ENCODE results near the gene SCLY. TPM values are rescaled to one million over a fixed set of nuclear protein-coding genes. Genes with fewer than 3 reads are reported as not detected.
A peak's percentile ranks its signal among the peaks of the same experiment; 100 is the strongest.

Gene SCLY
- total RNA-seq (2012; rRNA removed): 14.2 and 18.0 TPM in 2 replicates

DNA sequence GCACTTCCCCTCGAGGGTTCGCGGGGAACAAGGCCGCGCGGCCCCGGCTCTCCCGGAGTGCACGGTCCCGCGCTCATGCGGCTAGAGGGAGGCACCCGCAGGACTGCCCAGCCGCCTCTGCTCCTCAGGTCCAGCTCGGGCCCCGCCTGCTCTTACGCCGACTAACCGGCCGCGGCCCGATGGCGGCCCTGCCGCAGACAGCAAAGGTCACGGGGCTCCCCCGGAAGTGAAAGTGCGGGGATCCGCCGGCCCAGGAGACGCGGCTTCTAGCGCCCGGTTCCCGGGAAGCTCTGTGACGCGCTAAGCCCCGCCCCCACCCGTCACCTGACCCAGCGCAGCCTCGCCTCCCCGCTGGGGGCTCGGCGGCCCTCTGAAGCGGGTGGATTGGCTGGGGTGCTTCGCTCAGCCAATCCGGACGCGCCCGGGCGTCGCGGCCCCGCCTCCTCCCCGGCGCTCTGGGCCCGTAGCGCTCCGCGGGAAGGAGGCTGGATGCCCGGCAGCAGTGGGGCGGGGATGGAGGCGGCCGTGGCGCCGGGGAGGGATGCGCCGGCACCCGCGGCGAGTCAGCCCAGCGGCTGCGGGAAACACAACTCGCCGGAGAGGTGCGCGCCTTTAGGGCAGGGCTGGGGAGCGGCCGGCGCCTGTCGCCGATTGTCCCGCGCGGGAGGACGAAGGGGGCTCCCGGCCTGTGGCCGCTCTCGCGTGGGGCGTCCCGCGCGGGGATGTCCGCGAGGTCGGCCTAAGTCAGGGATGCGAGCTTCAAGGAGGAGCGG, at the start of gene SCLY:
Gene SCLY, plus strand, starts transcription at position 460 of the 773 bp plus-strand sequence. Its CDS starts 54 bp downstream, at position 514.
- H3K4me1 ChIP-seq (ENCODE audit: control insufficient read depth, insufficient read depth, low read length): peaks cover 11% of the 10 kb centered on the region
- peak within 1 kb of the TSS; percentile 81 for H3K4me3 ChIP-seq (ENCODE audit: low read length)
- no peaks in the 10 kb centered on the region for H3K27me3 ChIP-seq (ENCODE audit: control insufficient read depth, insufficient read depth, low read length)
- peak within 1 kb of the TSS; percentile 98 for H3K4me2 ChIP-seq (ENCODE audit: low read length)
- peak within 1 kb of the TSS; percentile 94 for H3K9ac ChIP-seq (ENCODE audit: low read depth, low read length)
- no peaks in the 10 kb centered on the region for H3K9me3 ChIP-seq (replicated peaks; ENCODE audit: low read length)
- no peaks in the 10 kb centered on the region for H3K36me3 ChIP-seq (ENCODE audit: insufficient read depth, low read length)

- Histone ChIP-seq H3K27me3 (ENCODE audit: control insufficient read depth, insufficient read depth, low read length) (no peaks in the 10 kb centered on the region), H3K4me1 (ENCODE audit: control insufficient read depth, insufficient read depth, low read length) (no peaks in the 10 kb centered on the region), H3K9me3 (replicated peaks; ENCODE audit: low read length) (no peaks in the 10 kb centered on the region), H3K9ac (ENCODE audit: low read depth, low read length) (no peak overlapping the region), H3K36me3 (ENCODE audit: insufficient read depth, low read length) (peaks cover 16% of the 10 kb centered on the region), H3K4me3 (ENCODE audit: low read length) (no peak overlapping the region), H3K4me2 (ENCODE audit: low read length) (no peak overlapping the region)
Observed at GRCh38 chr2:238013806-238014205, 47.0 kb upstream of the SCLY start.

- Histone ChIP-seq H3K36me3 (ENCODE audit: insufficient read depth, low read length) (peaks cover 17% of the 10 kb centered on the region), H3K4me3 (ENCODE audit: low read length) (no peak overlapping the region), H3K9ac (ENCODE audit: low read depth, low read length) (no peak overlapping the region), H3K4me2 (ENCODE audit: low read length) (no peak overlapping the region), H3K9me3 (replicated peaks; ENCODE audit: low read length) (no peaks in the 10 kb centered on the region), H3K27me3 (ENCODE audit: control insufficient read depth, insufficient read depth, low read length) (no peaks in the 10 kb centered on the region), H3K4me1 (ENCODE audit: control insufficient read depth, insufficient read depth, low read length) (peaks cover 9% of the 10 kb centered on the region)
Observed at GRCh38 chr2:238015705-238016104, 45.1 kb upstream of the SCLY start.

DNA sequence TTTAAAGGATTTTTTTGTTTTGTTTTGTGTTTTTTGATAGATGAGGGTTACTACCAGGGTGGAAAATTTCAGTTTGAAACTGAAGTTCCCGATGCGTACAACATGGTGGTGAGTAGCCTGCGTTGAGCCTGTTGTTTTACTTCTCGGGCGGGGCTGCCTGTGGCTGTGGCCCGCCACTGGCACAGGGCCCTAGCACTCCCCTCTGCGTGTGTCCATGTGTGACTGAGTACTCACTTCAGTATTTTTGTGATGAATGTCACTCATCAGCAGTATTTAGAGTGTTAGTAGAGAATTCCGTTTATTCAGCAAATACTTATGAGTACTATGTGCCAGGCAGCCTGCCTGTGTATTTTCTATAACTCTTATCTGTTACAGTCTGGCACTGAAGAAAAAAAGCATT, 44.3 kb upstream of the SCLY start:
- no peak overlapping the region for H3K9ac ChIP-seq (ENCODE audit: low read depth, low read length)
- no peak overlapping the region for H3K4me3 ChIP-seq (ENCODE audit: low read length)
- no peaks in the 10 kb centered on the region for H3K27me3 ChIP-seq (ENCODE audit: control insufficient read depth, insufficient read depth, low read length)
- H3K36me3 ChIP-seq (ENCODE audit: insufficient read depth, low read length): peaks cover 15% of the 10 kb centered on the region
- peaks cover 9% of the 10 kb centered on the region for H3K4me1 ChIP-seq (ENCODE audit: control insufficient read depth, insufficient read depth, low read length)
- no peaks in the 10 kb centered on the region for H3K9me3 ChIP-seq (replicated peaks; ENCODE audit: low read length)
- no peak overlapping the region for H3K4me2 ChIP-seq (ENCODE audit: low read length)

DNA sequence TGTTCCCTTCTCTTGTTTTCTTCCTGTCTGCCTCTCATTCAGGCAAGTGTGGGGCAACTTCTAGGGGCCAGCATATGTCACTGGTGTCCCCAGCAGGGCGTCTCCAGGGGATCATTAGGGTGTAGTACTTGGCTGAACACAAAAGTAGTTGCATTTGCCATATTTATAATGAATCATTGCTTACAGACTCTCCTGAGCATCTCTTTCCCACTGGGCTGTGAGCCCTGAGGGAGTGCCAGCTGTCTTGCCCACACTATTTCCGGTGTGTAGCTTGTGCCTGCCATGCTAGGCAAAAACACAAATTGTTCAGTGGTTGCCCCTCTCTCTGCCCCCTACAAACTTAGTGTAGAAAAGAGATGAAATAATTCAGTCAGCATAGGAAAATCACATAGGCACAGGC, 40.8 kb upstream of the SCLY start:
- Histone ChIP-seq H3K4me2 (ENCODE audit: low read length) (no peak overlapping the region), H3K9ac (ENCODE audit: low read depth, low read length) (no peak overlapping the region), H3K4me3 (ENCODE audit: low read length) (peak overlapping the region; percentile 21), H3K4me1 (ENCODE audit: control insufficient read depth, insufficient read depth, low read length) (peaks cover 9% of the 10 kb centered on the region), H3K9me3 (replicated peaks; ENCODE audit: low read length) (no peaks in the 10 kb centered on the region), H3K27me3 (ENCODE audit: control insufficient read depth, insufficient read depth, low read length) (no peaks in the 10 kb centered on the region), H3K36me3 (ENCODE audit: insufficient read depth, low read length) (peaks cover 15% of the 10 kb centered on the region)

GRCh38 chr2:238020816-238021215, 40.0 kb upstream of the SCLY start:
- Histone ChIP-seq H3K4me3 (ENCODE audit: low read length) (no peak overlapping the region), H3K36me3 (ENCODE audit: insufficient read depth, low read length) (peaks cover 15% of the 10 kb centered on the region), H3K9me3 (replicated peaks; ENCODE audit: low read length) (no peaks in the 10 kb centered on the region), H3K4me1 (ENCODE audit: control insufficient read depth, insufficient read depth, low read length) (peaks cover 9% of the 10 kb centered on the region), H3K9ac (ENCODE audit: low read depth, low read length) (no peak overlapping the region), H3K27me3 (ENCODE audit: control insufficient read depth, insufficient read depth, low read length) (no peaks in the 10 kb centered on the region), H3K4me2 (ENCODE audit: low read length) (no peak overlapping the region)

- peaks cover 15% of the 10 kb centered on the region for H3K36me3 ChIP-seq (ENCODE audit: insufficient read depth, low read length)
- no peaks in the 10 kb centered on the region for H3K27me3 ChIP-seq (ENCODE audit: control insufficient read depth, insufficient read depth, low read length)
Observed at GRCh38 chr2:238021327-238021726, 39.5 kb upstream of the SCLY start.

DNA sequence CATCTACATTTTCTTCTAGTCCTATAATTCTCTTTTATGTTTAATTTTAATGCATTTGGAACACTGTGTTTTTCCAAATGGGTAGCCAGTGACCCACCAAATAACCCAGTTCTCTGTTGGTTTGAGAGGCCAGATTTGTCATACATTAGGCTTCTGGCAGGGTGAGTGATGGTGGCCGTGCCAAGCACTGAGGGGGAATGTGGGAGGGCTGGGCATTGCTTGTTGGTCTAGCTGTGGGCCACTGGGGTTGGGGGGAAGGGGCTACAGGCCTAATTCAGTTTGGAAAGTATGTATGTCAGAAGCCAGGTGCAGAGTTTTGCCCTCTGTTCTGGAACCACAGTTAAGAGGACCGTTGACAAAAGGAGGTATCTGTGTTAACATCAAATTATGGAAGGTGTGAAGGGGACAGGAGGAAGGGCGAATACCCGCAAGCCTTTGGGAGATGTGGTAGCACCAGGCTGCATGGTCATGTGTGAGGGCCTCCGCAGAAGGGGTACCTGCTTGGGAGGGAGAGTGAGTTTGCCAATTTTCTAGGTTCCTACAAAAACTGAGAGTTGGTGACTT, 38.1 kb upstream of the SCLY start:
- Histone ChIP-seq H3K27me3 (ENCODE audit: control insufficient read depth, insufficient read depth, low read length) (no peaks in the 10 kb centered on the region), H3K4me1 (ENCODE audit: control insufficient read depth, insufficient read depth, low read length) (peaks cover 9% of the 10 kb centered on the region), H3K36me3 (ENCODE audit: insufficient read depth, low read length) (peaks cover 21% of the 10 kb centered on the region), H3K4me3 (ENCODE audit: low read length) (no peak overlapping the region), H3K9me3 (replicated peaks; ENCODE audit: low read length) (no peaks in the 10 kb centered on the region), H3K9ac (ENCODE audit: low read depth, low read length) (no peak overlapping the region), H3K4me2 (ENCODE audit: low read length) (no peak overlapping the region)

More at GRCh38 chr2:238021327-238021726, 39.5 kb upstream of the SCLY start:
- Histone ChIP-seq H3K4me1 (ENCODE audit: control insufficient read depth, insufficient read depth, low read length) (peaks cover 9% of the 10 kb centered on the region), H3K4me3 (ENCODE audit: low read length) (no peak overlapping the region), H3K4me2 (ENCODE audit: low read length) (no peak overlapping the region), H3K9me3 (replicated peaks; ENCODE audit: low read length) (no peaks in the 10 kb centered on the region), H3K9ac (ENCODE audit: low read depth, low read length) (no peak overlapping the region)

- H3K4me2 ChIP-seq (ENCODE audit: low read length): no peak overlapping the region
- H3K4me1 ChIP-seq (ENCODE audit: control insufficient read depth, insufficient read depth, low read length): peaks cover 9% of the 10 kb centered on the region
- H3K9me3 ChIP-seq (replicated peaks; ENCODE audit: low read length): no peaks in the 10 kb centered on the region
- H3K36me3 ChIP-seq (ENCODE audit: insufficient read depth, low read length): peaks cover 18% of the 10 kb centered on the region
- H3K9ac ChIP-seq (ENCODE audit: low read depth, low read length): no peak overlapping the region
- H3K4me3 ChIP-seq (ENCODE audit: low read length): no peak overlapping the region
- H3K27me3 ChIP-seq (ENCODE audit: control insufficient read depth, insufficient read depth, low read length): no peaks in the 10 kb centered on the region
Observed at GRCh38 chr2:238023608-238024007, 37.2 kb upstream of the SCLY start.

DNA sequence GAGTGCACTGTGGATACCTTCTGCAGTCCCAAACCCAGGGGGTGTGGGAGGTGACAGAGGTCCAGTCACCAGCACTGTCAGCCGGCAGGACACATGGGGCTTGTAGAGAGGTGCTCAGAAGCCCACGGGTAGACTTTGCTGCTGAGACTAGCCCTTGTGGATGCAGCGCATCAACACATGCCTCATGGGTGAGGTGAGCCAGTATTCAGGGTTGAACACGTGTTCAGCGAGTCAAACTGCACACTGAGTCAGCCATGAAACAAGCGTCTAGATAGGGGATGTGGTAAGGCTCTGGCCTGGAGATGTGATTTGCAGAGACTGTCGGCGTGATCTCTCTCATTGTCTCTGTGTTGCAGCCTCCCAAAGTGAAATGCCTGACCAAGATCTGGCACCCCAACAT, 35.8 kb upstream of the SCLY start:
- H3K9ac ChIP-seq (ENCODE audit: low read depth, low read length): no peak overlapping the region
- no peaks in the 10 kb centered on the region for H3K9me3 ChIP-seq (replicated peaks; ENCODE audit: low read length)
- no peaks in the 10 kb centered on the region for H3K27me3 ChIP-seq (ENCODE audit: control insufficient read depth, insufficient read depth, low read length)
- peaks cover 21% of the 10 kb centered on the region for H3K36me3 ChIP-seq (ENCODE audit: insufficient read depth, low read length)
- peaks cover 3% of the 10 kb centered on the region for H3K4me1 ChIP-seq (ENCODE audit: control insufficient read depth, insufficient read depth, low read length)
- H3K4me3 ChIP-seq (ENCODE audit: low read length): no peak overlapping the region
- no peak overlapping the region for H3K4me2 ChIP-seq (ENCODE audit: low read length)

DNA sequence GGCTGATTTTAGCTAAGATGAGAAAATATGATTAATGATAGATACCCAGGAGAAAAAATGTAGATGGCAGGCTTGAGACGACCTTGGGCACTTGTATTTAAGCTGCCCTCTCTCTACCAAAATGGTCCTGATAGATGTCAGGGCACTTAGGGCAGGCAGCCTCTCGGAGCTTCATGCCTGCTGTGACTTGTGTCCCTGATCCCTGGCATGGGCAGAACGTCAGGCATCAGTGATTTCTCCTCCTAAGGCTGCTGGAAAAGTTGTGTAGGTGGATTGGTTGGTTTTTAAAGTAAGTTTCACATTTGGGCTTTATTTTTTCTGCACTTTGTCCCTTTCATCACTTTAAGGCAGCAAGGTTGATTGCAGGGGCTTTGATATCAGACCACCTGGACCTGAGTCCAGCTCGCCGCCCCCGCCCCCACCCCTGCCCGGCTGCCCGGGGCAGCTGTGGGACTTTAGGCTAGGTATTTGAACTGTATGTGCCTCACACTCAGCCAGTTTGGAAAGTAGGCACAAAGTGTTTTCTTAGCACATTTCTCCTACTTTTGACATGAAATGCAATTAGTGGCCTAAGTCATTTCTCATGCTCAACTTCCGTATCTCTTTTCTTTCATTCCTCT, 35.0 kb upstream of the SCLY start:
- Histone ChIP-seq H3K9ac (ENCODE audit: low read depth, low read length) (no peak overlapping the region), H3K27me3 (ENCODE audit: control insufficient read depth, insufficient read depth, low read length) (no peaks in the 10 kb centered on the region), H3K4me3 (ENCODE audit: low read length) (no peak overlapping the region), H3K4me2 (ENCODE audit: low read length) (no peak overlapping the region), H3K36me3 (ENCODE audit: insufficient read depth, low read length) (peaks cover 26% of the 10 kb centered on the region), H3K4me1 (ENCODE audit: control insufficient read depth, insufficient read depth, low read length) (no peaks in the 10 kb centered on the region), H3K9me3 (replicated peaks; ENCODE audit: low read length) (no peaks in the 10 kb centered on the region)

Measured in skeletal muscle satellite cell (primary cell).